ENCODE results near the gene SMAD6. TPM values are rescaled to one million over a fixed set of nuclear protein-coding genes. Genes with fewer than 3 reads are reported as not detected.

Gene SMAD6
- total and polyA plus RNA-seq, 2 of the 4 experiments (the other 2 are of a cell fraction), result 4.8 to 8.5 TPM

GRCh38 chr15:66746231-66746605 lies 44.2 kb downstream of the SMAD6 start:
- Histone ChIP-seq H4K8ac (ENCODE audit: low read depth in 2 of 2, low read length in 2 of 2) (peak overlapping the region in 1 of 2 experiments; percentile 87; a peak in 3 of 4 replicates), H2AK9ac (replicated peaks; ENCODE audit: low read depth, low read length, poor library complexity) (peak overlapping the region; percentile 80), H2BK20ac (ENCODE audit: low read depth, low read length) (peak overlapping the region; percentile 95), H3K36me3 (ENCODE audit: control insufficient read depth, insufficient read depth, low read length) (peaks cover 5% of the 10 kb centered on the region), H3K56ac (ENCODE audit: extremely low read depth, insufficient read depth, low read length) (no peak overlapping the region), H3K14ac (replicated peaks; ENCODE audit: low read depth, low read length) (peak overlapping the region; percentile 89), H4K91ac (ENCODE audit: insufficient read depth, low read depth, low read length) (peak overlapping the region; percentile 90), H3K4me2 (ENCODE audit: low read depth, low read length) (no peak overlapping the region), H3K18ac (ENCODE audit: low read depth, low read length) (peak overlapping the region; percentile 39), H3K27ac (ENCODE audit: insufficient read depth, low read length) (peak overlapping the region; percentile 71), H3K4me3 (ENCODE audit: insufficient read depth, low read depth, low read length) (no peak overlapping the region), H3K9ac (ENCODE audit: low read depth, low read length) (peak overlapping the region; percentile 40; the same call in 1 of the 2 replicates), H3K23ac (ENCODE audit: low read depth, low read length) (peak overlapping the region; percentile 39), H3K79me1 (ENCODE audit: low read depth in 1 of 2, low read length in 2 of 2) (peaks cover 64 to 88% of the 10 kb centered on the region in 2 experiments), H3K9me1 (ENCODE audit: insufficient read depth, low read length) (peaks cover 46% of the 10 kb centered on the region), H2AK5ac (ENCODE audit: low read depth, low read length) (peak overlapping the region; percentile 99), H2BK15ac (ENCODE audit: low read depth, low read length) (peak overlapping the region; percentile 99; the same call in 2 of the 3 replicates), H2BK5ac (ENCODE audit: low read depth, low read length, poor library complexity, severe bottlenecking) (peak overlapping the region; percentile 22), H3K4ac (ENCODE audit: low read depth, low read length) (peak overlapping the region; percentile 87), H4K5ac (ENCODE audit: low read depth, low read length) (peak overlapping the region; percentile 85), H3K4me1 (ENCODE audit: control insufficient read depth, insufficient read depth, low read length) (peaks cover 58% of the 10 kb centered on the region), H2BK120ac (ENCODE audit: low read depth, low read length) (peak overlapping the region; percentile 93), H2AFZ (replicated peaks; ENCODE audit: low read length, poor library complexity) (peak overlapping the region; percentile 47), H3K27me3 (ENCODE audit: control insufficient read depth, insufficient read depth, low read length) (no peaks in the 10 kb centered on the region), H3K9me3 (ENCODE audit: control insufficient read depth, insufficient read depth, low read length) (no peaks in the 10 kb centered on the region), H4K20me1 (ENCODE audit: insufficient read depth, low read length) (peaks cover 3% of the 10 kb centered on the region; the same call in 1 of the 2 replicates)
- CTCF ChIA-PET, result no interaction called here
- TF ChIP-seq RCOR1 (IDR thresholded peaks at IDR 0.05; ENCODE audit: insufficient replicate concordance, low read length) (no peak), FOS (IDR thresholded peaks at IDR 0.05; ENCODE audit: low read depth, low read length) (no peak), NFE2L2 (IDR thresholded peaks at IDR 0.05; ENCODE audit: low read depth, low read length) (no peak), RAD21 (IDR thresholded peaks at IDR 0.05; ENCODE audit: low read length) (no peak), CHD1 (IDR thresholded peaks at IDR 0.05; ENCODE audit: low read depth, low read length) (no peak), ELK1 (IDR thresholded peaks at IDR 0.05; ENCODE audit: borderline replicate concordance, low read depth, low read length) (no peak), CTCF (conservative IDR thresholded peaks at IDR 0.05; ENCODE audit: low read depth, low read length) (no peak)
- in situ Hi-C loops (cut with MboI; ENCODE audit: low sequenced_read_pairs), result no loop called here
- no CpG with 5 or more reads among the region's 5 CpGs for WGBS, 2 experiments (ENCODE audit: extremely low coverage in 2 of 2, insufficient read length in 1 of 2)
- ATAC-seq (ENCODE audit: low read depth) (no peak), DNase-seq (no peak)
- POLR2A ChIA-PET (ENCODE audit: unreplicated experiment), result no interaction called here
- dilution Hi-C loops (cut with HindIII; ENCODE audit: low sequenced_read_pairs, unreplicated experiment), result no loop called here
- intact Hi-C loops (cut with micrococcal nuclease), result loop anchor here (5.0 kb wide), 1 partner anchor 44 kb away; the partner anchor contains the start of gene SMAD6
- BruUV-seq (replicated peaks), result no TSS peak

All from IMR-90 (cell line).